ENCODE data around the gene TTC22.
A peak's percentile ranks its signal among the peaks of the same experiment; 100 is the strongest.

TTC22 gene

DNA sequence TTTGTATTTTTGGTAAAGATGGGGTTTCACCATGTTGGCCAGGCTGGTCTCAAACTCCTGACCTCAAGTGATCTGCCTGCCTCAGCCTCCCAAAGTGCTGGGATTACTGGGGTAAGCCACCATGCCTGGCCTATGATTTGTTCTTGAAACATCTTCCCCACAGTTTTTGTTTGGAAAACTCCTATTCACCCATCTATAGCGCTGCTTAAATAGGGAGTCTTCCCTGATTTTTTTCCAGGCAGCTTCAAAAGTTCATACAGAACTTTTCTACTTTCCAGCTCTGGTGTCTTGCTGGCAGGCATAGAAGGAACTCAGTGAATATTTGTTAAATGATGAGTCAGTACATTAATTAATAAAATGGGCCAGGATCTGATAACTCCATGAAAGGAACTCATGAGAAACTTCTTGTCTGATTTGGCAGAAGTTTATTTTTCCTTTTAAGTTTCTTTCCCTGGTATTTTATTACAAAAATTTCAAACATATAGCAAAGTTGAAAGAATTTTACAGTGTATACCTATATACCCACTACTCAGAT, 33.0 kb upstream of the TTC22 start:
- no peak for DNase-seq (ENCODE audit: low read depth in 2 of 2)

DNA sequence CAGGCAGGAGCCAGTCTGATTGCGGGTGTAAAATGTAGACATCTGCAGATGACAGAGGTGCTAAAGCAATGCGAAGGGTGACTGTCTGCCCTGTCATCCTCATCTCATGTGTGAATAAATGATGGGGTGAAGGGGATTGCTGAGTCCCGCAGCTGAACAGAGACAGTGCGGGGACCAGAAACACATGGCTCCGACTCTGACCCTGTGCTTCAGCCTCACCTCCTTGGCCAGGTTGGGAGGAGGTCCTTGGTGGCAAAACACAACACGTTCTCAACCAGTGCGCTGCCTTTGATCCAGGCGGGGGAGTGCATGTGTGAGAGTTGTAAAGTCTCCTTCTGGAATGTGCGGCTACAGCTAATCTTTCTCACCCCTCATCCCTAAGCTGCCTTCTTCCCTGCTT, 32.0 kb upstream of the TTC22 start:
- no peak for DNase-seq (ENCODE audit: low read depth in 2 of 2)

DNA sequence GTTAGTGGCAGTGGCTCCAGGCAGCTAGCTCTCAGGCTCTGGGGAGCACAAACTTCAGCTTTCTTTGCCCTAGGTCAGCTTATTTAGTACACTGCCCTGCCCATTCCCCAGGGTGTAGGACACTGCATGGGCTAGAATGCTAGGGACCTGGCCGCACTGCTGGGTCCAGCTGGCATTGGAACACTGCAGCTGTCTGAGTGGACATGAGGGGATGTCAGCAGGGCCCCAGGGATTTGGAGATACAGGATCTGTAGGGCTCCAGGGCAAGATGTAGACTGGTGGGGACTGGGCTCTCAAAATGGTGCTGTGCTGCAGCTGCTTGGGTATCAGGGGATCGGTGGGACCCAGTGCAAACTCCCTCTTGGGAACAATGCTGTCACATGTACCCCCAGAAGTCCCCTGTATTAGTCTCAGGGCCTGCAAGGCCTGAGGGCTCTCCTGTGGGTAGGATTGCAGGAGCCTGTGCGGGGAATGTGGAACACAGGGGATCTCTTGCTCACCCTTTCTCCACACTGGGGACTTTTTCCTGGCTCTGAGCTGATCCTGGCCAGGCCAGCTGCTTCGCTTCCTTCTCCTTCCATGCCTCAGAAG, 25.2 kb upstream of the TTC22 start:
- DNase-seq (ENCODE audit: low read depth in 2 of 2), result no peak

DNA sequence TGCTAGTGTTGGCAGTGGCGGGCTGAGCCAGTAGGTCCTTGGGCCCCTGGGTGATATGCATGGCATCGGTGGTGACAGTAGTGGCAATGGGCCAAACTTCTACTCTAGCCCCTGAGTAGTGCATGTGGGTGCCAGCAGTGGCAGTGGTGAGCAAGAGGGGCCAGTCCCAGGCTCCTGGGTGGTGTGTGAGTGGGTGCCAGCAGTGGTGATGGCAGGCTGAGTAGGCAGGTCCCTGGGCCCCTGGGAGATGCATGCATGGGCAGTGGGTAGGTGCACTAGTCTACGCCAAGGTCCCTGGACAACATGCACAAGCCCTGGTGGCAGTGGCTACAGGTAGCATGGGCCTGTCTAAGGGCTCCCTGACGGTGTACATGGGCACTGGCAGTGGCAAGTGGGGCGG, 24.6 kb upstream of the TTC22 start:
- DNase-seq (ENCODE audit: low read depth in 2 of 2), result no peak

DNA sequence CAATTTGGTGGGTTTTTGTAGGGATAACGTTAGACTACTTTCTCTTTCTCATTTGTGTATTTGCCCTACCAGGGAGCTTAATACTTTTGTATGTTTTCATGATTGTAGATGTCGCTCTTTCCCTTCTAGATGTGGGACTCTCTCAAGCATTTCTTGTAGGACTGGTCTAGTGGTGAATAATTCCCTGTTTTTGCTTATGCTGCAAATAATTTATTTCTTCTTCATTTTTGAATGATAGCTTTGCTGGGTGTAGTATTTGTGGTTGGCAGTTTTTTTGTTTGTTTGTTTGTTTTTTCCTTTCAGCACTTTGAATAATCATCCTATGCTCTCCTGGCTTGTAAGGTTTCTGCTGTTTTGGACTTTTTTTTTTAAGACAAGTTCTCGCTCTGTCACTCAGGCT, 22.5 kb upstream of the TTC22 start:
- DNase-seq (ENCODE audit: low read depth in 2 of 2), result no peak

DNA sequence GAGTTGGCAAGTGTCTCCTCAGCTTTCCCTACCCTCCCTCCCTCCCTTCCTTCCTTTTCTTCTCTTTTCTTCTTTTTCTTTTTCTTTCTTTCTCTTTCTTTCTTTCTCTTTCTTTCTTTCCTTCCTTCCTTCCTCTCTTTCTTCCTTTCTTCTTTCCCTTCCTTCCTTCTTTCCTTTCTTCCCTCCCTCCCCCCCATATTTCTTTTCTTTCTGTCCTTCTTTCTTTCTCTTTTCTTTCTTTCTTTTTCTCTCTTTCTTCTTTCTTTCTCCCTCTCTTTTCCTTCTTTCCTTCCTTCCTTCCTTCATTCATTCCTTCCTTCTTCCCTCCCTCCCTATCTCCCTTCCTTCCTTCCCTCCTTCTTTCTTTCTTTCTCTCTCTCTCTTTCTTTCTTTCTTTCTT, 18.6 kb upstream of the TTC22 start:
- DNase-seq (ENCODE audit: low read depth in 2 of 2), result no peak

DNA sequence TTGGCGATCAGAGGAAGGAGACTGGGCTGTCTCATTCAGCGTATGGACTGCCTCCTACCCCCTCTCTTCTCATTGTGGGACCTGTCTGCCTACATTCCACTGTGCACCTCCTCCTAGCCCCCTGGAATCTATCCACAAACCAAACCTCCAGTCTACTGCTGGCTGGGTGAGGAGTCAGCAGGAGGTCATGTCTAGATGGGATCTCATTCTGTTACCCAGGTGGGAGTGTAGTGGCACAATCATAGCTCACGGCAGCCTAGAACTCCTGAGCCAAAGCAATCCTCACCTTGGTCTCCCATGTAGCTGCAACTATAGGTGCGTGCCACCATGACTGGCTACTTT, 18.0 kb upstream of the TTC22 start:
- DNase-seq (ENCODE audit: low read depth in 2 of 2), result no peak

DNA sequence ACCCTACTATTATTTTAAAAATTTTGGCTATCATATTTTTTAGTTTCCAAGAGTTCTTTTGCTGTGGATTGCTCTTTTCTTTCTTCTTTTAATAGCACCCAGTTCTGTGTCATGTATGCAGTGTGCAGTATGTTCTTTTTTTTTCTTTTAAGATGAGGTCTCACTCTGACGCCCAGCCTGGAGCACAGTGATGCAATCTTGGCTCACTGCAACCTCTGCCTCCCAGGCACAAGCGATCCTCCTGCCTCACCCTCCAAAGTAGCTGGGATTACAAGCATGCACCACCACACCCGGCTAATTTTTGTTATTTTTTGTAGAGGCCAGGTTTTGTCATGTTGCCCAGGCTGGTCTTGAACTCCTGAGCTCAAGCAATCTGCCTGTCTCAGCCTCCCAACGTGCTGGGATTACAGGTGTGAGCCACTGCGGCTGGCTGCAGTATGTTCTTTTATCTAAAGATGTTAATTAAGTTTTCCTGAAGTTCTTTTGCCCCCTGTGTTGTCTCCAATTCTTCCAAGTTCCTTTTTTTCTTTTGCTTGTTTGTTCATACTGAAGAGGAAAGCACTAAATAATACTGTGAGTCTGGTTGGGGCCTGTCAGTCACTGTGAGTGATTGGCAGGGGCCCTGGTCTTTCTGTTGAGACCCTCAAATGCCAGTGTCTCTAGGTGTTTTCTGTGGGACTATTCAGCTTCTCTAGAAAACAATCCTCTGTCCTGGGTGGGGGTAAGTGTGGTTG, 17.5 kb upstream of the TTC22 start:
- DNase-seq (ENCODE audit: low read depth in 2 of 2), result no peak

DNA sequence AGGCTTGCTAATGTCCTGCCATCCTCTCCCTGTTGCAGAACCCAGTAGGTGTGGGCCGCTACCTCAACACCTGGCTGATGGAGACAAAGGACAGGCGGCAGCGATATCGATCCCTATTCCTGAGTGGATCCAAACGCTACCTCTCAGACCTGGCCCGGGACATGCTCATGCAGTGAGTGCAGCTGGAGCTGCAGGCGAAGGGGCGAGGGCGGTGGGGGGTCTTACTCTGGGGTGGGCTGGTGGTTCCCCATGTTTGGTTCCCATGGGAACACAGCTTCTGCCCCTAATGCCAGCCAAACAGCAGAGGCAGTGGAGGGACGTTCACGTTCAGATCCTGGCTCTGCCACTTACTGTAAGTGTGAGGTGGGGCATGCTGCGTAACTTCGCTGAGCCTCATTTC, 15.8 kb upstream of the TTC22 start:
- DNase-seq (ENCODE audit: low read depth in 2 of 2), result no peak

DNA sequence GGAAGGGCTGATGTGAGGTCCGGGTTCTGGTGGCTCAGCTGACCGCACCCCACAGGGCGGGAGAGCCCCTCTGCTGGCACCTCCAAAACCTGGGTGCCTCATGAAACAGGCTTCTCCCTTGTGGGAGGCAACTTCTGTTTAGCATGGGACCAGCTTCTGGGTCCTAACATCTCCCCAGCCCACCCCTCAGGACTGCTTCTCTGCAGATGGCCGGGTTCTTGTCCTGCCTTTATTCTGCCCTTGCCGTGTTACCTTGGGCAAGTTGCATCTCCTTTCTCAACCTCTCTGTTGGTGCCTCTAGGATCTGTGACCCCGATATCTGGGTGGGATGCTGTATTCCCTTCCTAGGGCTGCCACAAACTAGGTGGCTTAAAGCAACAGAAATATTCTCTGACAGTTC, 15.0 kb upstream of the TTC22 start:
- no peak for DNase-seq (ENCODE audit: low read depth in 2 of 2)

DNA sequence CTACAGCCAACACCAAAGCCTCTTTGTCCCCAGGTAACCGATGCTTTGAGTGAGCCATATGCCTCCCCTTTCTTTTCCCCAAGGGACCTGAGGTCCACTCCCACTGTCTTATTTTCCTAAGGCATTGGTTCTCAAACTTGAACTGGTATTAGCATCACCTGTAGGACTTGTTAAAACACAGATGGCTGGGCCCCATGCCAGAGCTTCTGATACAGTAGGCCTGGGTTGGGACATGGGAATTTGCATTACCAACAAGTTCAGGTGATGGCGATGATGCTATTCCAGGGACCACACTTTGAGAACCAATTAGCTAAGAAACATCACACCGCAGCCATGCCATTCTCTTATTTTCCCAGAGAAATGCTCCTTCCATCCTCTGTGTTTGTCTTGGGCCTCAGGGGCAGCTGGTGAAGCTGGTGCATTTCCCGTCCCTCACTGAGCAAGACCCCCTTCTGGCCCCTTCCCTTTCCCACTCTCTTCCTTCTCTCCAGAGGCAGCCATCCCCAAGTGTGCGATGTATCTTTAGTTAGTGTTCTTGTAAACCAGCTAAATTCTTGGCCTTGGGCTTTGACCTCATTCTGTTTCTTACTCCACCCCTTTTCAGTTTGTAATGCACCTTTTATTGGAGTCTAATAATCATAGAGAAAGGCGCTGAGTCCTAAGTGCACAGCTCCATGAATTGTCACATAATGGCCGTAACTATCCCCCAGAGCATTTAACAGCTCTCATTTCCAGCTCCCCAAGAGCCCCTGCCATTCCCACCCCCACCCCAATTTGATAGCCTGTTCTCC, 14.2 kb upstream of the TTC22 start:
- DNase-seq (ENCODE audit: low read depth in 2 of 2), result no peak

DNA sequence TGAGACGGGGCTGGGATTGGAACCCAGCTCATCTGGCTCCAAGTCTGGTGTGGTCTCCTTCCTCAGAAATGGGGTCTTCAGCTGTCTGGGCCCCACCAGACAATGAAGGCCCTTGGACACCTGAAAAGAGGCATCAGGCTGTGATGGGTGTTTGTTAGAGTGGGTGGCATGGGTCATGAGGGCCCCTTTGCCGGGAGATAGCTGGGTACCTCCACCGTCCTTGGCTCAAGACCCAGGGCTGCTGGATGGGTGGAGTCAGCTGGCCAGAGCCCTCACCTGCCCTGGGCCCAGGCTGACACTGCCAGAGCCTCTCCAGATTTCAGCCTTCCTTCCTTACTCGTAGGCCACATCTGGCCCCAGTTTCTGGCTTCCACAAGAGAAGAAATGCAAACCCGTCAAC, 13.4 kb upstream of the TTC22 start:
- no peak for DNase-seq (ENCODE audit: low read depth in 2 of 2)

DNA sequence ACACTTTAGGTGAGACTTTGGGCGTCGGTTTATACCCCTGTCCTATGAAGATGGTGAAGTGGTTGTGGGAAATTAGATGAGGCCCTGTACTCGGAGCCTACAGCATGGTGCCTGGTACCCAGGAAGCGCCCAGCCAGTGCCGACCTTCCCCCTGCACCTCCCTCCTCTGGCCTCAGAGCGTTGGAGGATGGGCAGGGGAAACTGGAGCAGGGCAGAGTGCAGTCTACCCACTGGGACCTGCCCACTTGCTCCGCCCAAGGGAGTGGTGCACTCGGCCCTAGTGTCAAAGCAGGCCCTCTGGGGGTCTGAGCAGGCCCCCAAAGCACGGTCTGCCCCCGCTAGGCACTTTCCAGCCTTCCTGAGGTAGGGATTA, 13.0 kb upstream of the TTC22 start:
- DNase-seq (ENCODE audit: low read depth in 2 of 2), result no peak

DNA sequence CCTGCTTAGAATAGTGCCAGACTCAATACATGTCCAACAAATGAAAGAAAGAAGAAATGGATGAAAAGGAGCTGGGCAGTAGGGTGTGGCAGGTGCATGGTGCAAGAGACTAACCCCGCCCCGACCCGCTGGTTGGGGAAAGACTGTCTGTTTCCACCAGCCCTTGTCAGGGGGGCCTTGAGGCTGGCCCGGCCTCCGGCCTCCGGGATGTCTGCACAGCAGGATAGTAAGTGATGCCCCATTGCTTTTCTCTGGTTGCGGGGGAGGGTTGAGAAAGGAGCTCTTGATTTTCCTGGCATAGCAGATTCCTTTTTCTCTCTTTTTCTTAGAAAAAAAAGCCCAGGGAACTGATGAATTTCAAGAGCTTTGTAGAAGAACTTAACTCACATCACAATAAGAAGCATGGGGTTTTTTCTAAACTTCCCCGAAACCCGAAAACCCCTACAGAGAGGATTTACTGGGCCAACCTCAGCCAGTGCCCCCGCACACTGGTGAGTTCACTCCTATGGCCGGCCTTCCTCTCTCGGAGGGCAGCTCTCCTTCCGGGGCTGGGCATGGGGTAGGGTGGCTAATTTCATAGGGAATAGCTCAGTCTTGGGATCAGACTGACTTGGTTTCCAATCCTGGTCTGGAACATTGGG, 12.5 kb upstream of the TTC22 start:
- no peak for DNase-seq (ENCODE audit: low read depth in 2 of 2)

DNA sequence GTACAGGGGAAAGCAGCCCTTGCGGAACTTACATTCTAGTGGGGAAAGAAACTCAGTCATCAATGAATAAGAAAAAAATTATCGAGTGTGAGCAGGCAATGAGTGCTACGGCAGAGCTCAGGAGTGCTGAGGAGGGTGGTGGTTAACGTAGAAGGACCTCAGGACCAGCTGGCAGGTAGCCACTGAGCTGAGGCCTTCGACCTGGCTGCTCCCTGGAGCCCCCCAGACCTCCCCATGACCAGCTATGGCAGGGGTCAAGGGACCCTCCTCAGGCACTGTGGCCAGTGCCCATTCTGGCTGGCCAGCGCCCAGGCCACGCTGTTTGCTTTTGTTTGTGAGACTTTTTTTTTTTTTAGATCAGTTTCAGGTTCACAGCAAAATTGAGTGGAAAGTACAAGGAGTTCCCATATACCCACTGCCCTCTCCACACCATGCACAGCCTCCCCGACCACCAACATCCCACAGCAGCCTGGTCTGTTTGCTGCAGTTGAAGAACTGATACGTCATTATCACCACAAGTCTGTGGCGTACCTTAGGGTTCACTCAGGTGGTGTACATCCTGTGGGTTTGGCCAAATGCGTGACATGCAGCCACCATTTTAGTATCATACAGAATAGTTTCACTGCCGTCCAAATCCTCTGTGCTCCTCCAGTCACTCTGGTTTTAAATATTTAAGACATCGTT, 11.8 kb upstream of the TTC22 start:
- no peak for DNase-seq (ENCODE audit: low read depth in 2 of 2)

DNA sequence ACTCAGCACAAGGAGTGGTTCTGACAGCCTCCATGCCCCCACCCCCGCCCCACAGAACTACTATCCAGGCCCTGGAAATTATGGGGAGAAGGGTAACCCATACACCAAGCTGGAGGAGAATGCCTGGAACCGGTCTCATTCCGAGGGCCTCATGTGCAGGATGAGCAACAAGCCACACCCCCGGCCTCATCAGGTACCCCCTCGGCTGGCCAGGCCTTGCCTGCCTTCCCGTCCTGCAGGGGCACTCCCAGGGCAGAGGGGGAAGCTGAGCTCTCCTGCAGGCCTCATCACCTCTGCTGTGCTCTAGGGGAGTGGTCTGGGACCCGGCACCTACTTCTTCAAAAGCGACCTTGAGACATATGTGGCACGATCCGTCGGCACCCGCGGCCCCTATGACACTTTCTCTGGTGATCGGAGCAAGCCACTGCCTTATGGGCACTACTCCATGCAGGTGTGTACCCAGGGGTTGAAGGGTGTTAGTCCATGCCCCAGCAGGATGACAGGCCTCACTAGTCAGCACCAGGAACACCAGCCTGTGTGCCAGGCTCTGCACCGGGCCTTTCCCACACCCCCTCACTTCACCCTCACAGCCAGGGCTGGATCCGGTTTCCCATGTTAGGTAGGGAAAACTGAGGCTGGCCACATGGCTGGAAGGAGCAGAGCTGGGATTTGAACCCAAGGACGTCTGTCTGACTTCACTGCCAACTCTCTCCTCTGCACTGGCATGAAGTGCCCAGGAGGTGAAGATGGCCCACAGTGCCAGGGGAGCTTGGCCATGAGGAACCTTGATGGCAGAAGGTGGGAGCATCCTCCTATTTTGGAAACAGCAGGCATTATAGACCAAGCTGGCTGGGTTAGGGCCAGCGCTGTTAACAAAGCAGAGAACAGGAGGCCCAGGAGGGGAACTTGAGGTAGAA, 10.9 kb upstream of the TTC22 start:
- DNase-seq (ENCODE audit: low read depth in 2 of 2), result no peak

DNA sequence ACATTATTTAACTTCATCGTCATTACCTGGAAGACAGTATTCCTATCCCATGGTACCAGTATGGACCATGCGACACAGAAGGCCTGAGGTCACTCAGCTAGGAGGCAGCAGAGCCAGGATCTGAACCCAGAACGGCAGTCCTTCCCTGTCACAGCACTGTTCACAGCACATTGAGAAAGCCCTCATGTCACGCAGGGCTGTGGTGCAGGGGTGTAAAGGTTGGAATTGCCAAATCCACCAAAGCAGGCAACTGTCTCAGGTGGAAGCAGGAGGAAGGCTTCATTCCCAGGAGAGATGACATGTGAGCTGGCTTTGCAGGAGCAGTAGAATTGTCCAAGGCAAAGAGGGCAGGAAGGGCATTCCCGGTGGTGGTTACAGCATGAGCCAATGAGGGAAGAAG, 9.9 kb upstream of the TTC22 start:
- DNase-seq (ENCODE audit: low read depth in 2 of 2), result no peak

DNA sequence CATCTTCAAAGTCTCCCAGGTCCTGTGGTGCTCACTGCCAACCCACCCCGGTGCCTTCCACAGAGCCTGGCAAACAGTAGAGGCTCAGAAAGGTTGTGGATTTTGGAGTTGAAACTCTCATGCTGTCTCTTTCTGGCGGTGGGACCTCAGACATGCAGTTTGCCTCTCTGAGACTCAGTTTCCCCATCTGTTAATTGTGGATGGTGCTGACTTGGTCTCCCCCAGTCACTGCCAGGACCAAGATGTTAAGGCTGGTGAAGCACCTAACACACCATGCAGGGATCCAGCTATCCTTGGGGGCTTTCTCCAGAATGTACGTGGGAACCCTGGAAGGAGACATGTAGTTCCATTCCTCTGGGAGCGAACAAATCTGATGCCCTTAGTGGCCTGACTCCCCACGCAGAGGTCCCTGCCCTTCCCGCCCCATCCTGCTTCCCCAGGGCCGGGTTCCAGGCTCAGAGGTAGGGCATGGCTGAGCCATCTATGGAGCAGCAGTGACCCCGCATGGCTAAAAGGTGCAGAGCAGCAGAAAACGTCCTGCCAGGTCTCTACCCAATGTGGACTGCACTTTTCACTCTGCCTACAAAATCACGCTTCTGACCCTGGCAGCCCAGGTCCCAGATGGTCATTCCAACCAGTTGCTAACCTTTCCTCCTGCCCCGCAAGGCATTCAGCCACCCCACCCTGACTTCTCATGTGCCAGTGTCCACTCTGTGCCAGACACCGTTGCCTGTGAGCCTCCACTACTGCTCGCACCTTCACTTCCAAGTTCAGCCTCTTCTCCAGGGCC, 9.2 kb upstream of the TTC22 start:
- peak; percentile 33 to 42 for DNase-seq (ENCODE audit: low read depth in 2 of 2)

DNA sequence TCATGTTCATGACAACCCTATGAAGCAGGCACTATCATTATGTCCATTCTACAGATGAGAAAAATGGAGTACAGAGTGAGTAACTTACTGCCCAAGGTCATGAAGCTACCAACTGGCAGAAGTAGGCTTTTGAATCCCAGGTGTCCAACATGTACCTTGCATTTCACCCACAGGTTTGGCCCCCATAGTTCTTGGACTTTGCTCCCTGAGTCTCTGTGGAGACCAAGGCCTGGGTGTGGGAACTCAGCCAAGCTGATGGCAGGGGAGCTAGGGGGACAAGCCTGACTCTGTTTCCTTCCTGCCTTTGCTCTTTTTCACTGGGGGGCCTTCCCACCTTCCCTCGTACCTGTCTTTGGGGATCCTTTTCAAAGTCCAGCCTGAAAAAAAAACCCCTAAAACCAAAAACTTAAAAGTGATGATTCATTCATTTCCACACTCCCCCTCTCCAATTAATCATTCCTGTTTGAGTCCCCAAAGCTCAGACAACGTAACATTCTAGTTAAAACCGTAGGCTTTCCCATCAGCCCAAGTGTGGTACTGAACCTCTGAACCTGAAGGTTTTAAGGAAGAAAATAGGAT, 8.5 kb upstream of the TTC22 start:
- DNase-seq (ENCODE audit: low read depth in 2 of 2), result no peak
